Fibroblast of the aortic adventitia (primary cell): ENCODE measurements around the gene AIF1. TPM values are rescaled to one million over a fixed set of nuclear protein-coding genes. Genes with fewer than 3 reads are reported as not detected.

ENCODE experiments used
- DNase-seq: peaks from one replicate; pipeline ENCODE4 v3.0.0-alpha.2; 2010; ENCODE audit warnings: low read depth
- H3K4me3 ChIP-seq: 2 replicates; pipeline ENCODE4 v1.5.1; 2011; ENCODE audit warnings: low read depth, mild to moderate bottlenecking, control low read depth, low read length, moderate library complexity
- total RNA-seq: library from RNA; depleted of rRNA; stranded (reverse); fragments of >200 nt; gene quantifications from 2 replicates; pipeline ENCODE4 v1.2.3, GENCODE V29; 2012; ENCODE audit warnings: low replicate concordance
- TF ChIP-seq, protein P1 (sequence below): IDR thresholded peaks from 2 replicates; pipeline ENCODE4 v1.5.1; 2011; ENCODE audit warnings: mild to moderate bottlenecking, low read length, control low read depth, inconsistent platforms; ENCODE audit not compliant: insufficient read depth

AIF1 gene
- not detected in 2 replicates for total RNA-seq

DNA sequence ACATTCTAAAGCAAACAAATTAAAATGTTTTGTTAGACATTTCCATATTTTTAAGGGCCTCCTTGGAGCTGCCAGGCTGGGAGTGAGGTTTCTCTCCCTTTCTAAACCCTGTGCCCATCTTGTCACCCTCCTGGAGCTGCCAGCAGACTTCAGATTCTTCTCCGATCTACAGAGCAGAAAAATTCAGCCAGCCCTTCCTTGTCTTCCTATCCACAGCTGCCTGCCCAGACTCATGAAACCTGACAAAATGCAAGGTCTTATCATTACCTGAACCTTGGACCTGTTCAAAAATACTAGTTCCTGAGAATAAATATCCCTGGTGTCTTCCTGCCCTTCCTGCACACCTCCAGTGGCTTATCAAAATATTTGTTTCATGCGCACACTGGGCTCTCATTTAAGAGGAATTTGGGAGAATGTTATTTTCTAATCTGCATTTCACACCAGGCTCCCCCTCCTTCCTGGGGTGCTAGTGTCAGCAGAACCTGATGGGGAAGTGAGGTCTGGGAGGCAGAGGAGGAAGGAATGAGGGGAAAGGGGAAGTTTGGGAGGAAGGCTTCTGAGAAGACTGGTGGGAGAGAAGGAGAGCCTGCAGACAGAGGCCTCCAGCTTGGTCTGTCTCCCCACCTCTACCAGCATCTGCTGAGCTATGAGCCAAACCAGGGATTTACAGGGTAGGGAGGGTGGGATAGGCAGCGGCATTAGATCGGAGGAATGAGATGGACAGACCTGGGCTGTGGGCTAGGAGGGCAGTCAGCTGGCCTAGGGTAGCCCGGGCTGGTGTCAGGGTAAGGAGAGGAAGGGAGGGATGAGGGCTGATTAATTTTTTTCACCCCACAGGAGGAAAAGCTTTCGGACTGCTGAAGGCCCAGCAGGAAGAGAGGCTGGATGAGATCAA is at the start of gene AIF1:
Gene AIF1 (plus strand): TSS at position 551 of the 895 bp plus-strand sequence. CDS start 96 bp downstream, at position 647.
- TF ChIP-seq, protein P1, sequence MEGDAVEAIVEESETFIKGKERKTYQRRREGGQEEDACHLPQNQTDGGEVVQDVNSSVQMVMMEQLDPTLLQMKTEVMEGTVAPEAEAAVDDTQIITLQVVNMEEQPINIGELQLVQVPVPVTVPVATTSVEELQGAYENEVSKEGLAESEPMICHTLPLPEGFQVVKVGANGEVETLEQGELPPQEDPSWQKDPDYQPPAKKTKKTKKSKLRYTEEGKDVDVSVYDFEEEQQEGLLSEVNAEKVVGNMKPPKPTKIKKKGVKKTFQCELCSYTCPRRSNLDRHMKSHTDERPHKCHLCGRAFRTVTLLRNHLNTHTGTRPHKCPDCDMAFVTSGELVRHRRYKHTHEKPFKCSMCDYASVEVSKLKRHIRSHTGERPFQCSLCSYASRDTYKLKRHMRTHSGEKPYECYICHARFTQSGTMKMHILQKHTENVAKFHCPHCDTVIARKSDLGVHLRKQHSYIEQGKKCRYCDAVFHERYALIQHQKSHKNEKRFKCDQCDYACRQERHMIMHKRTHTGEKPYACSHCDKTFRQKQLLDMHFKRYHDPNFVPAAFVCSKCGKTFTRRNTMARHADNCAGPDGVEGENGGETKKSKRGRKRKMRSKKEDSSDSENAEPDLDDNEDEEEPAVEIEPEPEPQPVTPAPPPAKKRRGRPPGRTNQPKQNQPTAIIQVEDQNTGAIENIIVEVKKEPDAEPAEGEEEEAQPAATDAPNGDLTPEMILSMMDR = no peak
- no peak for DNase-seq
- H3K4me3 ChIP-seq = no peak within 1 kb of the TSS

DNA sequence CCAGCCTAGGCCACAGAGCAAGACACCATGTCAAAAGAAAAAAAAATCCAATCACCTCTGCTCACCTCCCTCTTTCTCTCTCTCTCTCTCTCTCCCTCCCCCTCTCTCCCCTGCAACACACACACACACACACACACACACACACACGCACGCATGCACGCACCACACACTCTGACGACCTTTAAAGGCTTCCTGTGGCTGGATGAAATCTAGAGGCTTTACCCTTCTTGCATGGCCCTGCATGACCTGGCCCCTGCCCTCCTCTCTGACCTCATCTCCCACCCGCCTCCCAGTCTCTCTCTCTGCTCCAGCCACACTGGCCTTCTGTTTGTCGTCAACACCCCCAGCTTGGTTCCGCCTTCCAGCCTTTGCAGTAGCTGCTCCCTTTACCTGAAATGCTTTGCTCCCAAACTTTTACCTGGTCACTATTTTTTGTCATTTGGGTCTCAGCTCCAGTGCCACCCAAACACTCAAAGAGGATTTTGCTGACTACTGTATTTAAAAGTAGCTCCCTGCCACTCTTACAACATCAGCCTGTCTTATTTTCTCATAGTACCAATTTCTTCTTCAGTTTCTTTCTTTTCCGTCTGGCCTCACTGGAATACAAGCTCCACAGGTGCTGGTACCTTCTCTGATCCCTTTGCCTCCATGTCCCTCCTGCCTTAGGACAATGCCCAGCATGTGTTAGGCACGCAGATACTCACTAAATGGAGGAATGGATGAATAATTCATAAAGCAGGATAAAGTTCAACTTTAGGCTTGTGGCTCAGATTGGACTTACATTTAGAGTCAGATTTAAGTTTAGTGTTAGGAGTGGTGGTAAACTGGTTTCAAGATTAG is 47.3 kb upstream of the AIF1 start:
- TF ChIP-seq, protein P1 = no peak
- no peak for DNase-seq
- no peak overlapping the region for H3K4me3 ChIP-seq

DNA sequence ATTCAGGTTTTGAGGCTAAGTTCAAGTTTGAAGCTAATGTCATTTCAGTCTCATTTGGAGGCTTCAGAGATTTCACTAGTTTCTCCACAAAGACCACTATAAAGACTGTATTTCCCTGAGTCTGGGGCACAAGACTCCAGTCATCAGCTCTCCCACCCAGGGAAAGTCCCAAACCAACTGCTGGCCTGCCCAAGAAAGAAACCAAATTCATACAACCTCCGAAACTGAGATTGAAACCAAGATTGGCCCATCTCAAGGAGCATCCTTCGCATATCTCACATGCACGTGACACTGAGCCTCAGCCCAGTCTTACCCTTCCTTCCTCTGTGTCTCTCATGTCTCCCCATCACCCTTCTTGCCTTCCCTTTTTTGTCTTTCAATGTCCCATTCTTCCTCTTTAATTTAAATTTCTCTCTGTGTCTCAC is 46.5 kb upstream of the AIF1 start:
- no peak for DNase-seq
- H3K4me3 ChIP-seq = no peak overlapping the region
- TF ChIP-seq, protein P1 = no peak

DNA sequence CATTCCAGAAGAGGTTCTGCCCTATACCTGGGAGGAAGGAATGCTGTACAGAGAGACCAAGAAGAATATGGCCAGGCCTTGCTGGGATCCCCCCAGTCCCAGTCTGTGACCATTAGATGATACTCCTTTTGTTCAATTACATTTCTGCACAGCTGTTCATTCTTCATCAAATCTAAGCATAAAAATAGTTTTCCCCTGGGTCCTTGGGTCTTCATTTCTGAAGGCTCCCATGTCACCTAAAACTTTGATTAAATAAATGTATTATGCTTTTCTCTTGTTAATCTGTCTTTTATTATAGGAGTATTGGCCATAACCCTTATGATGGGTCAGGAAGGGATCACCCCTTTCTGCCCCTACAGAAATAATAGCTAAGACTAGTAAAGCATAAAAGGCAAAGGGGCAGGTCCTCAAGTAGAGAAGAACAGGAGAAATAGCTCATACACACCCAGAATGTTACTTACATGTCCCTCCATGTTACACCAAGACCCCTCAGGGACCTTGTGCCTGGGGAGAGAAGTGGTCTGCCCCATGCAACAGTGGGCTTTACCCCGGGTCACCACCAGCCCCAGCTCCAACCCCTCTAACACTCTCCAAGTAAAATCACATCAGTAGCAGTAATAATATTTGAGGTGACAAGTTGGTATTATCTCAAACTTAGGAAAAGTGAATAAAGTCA is 45.0 kb upstream of the AIF1 start:
- DNase-seq = no peak
- H3K4me3 ChIP-seq = no peak overlapping the region
- TF ChIP-seq, protein P1 = no peak

DNA sequence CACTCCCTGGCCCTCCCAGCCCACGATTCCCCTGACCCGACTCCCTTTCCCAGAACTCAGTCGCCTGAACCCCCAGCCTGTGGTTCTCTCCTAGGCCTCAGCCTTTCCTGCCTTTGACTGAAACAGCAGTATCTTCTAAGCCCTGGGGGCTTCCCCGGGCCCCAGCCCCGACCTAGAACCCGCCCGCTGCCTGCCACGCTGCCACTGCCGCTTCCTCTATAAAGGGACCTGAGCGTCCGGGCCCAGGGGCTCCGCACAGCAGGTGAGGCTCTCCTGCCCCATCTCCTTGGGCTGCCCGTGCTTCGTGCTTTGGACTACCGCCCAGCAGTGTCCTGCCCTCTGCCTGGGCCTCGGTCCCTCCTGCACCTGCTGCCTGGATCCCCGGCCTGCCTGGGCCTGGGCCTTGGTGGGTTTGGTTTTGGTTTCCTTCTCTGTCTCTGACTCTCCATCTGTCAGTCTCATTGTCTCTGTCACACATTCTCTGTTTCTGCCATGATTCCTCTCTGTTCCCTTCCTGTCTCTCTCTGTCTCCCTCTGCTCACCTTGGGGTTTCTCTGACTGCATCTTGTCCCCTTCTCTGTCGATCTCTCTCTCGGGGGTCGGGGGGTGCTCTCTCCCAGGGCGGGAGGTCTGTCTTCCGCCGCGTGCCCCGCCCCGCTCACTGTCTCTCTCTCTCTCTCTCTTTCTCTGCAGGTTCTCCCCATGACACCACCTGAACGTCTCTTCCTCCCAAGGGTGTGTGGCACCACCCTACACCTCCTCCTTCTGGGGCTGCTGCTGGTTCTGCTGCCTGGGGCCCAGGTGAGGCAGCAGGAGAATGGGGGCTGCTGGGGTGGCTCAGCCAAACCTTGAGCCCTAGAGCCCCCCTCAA is 42.8 kb upstream of the AIF1 start, which contains the start of gene LTA:
Gene LTA (plus strand): TSS at position 249 of the 871 bp plus-strand sequence. CDS start 454 bp downstream, at position 703.
- TF ChIP-seq, protein P1 = no peak
- no peak for DNase-seq
- no peak within 1 kb of the TSS for H3K4me3 ChIP-seq
